ENCODE measurements around the gene G3BP1. TPM values are rescaled to one million over a fixed set of nuclear protein-coding genes. Genes with fewer than 3 reads are reported as not detected.
A peak's percentile ranks its signal among the peaks of the same experiment; 100 is the strongest.

G3BP1 gene
- total and polyA plus RNA-seq, 2 of the 13 experiments (the other 11 are each of a cell fraction or from before 2014, with no cell fraction given) = 36.7 to 320 TPM

DNA sequence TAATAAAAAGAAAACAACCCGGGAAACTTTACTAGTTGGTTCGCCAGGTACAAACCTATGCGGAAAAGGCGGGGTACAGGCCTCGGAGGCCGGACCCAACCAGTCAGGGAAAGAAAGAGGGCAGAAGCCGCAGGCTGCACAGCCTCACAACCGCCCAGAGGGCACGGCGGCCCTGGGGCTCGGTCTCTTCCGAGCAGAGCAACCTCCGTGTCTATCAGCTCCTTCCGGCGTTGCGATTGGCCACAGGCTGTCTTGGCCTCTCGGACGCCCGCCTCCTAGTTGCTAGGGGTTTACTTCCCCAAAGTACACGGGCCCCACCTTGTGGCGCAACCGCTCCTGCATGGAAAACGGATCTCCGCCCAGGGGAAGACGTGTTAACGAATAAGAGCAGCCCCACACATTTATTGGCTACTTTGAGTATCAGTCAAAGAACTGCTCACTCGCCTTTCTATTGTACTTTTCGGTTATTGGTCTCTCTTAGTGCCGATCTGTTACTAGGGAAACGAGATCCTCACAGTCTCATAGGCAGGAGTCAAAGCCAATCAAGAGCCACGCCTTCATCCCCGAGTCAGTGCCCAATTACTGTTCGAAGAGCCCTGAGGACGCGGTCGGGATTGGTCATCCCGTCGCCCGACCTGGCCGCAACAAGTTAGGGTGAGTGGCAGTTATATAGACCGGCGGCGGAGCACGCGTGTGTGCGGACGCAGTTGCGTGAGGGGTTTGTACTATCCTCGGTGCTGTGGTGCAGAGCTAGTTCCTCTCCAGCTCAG is at the start of gene G3BP1 (continued):
- TF ChIP-seq HNF4A (CRISPR knock-in tag; IDR thresholded peaks at IDR 0.05) (peak; percentile 34; the same call in 1 of the 2 replicates), CREB1 (IDR thresholded peaks at IDR 0.05) (peak; percentile 88), CREB1 (CRISPR knock-in tag; IDR thresholded peaks at IDR 0.05) (peak; percentile 96), ZNF75D (CRISPR knock-in tag; IDR thresholded peaks at IDR 0.05; ENCODE audit: borderline replicate concordance) (no peak), HOXA7 (CRISPR knock-in tag; IDR thresholded peaks at IDR 0.05) (no peak), HOXD1 (CRISPR knock-in tag; IDR thresholded peaks at IDR 0.05) (peak; percentile 77; the same call in 1 of the 2 replicates), CHCHD3 (CRISPR knock-in tag; IDR thresholded peaks at IDR 0.05) (peak; percentile 79; the same call in 1 of the 2 replicates), HNF4G (IDR thresholded peaks at IDR 0.05; ENCODE audit: borderline replicate concordance, low read depth, low read length) (no peak; the same call in 1 of the 2 replicates), HNF4G (CRISPR knock-in tag; IDR thresholded peaks at IDR 0.05; ENCODE audit: borderline replicate concordance, low read depth) (no peak), ATF7 (IDR thresholded peaks at IDR 0.05) (no peak), ATF7 (CRISPR knock-in tag; IDR thresholded peaks at IDR 0.05) (no peak), JDP2 (CRISPR knock-in tag; IDR thresholded peaks at IDR 0.05; ENCODE audit: borderline replicate concordance) (no peak), THYN1 (CRISPR knock-in tag; IDR thresholded peaks at IDR 0.05; ENCODE audit: borderline replicate concordance, low read depth) (no peak), LRRFIP1 (CRISPR knock-in tag; conservative IDR thresholded peaks at IDR 0.05) (no peak), STAT5B (CRISPR knock-in tag; IDR thresholded peaks at IDR 0.05) (no peak), JUNB (CRISPR knock-in tag; IDR thresholded peaks at IDR 0.05; ENCODE audit: borderline replicate concordance) (no peak), TFE3 (CRISPR knock-in tag; IDR thresholded peaks at IDR 0.05) (0 out of 2 replicates have a peak, but pooled peaks have one; percentile 55), KDM5A (IDR thresholded peaks at IDR 0.05; ENCODE audit: borderline replicate concordance, low read length) (no peak), MED1 (CRISPR knock-in tag; IDR thresholded peaks at IDR 0.05) (peak; percentile 59; the same call in 1 of the 2 replicates), MED8 (CRISPR knock-in tag; IDR thresholded peaks at IDR 0.05; ENCODE audit: insufficient replicate concordance) (no peak), RBM22 (optimal IDR thresholded peaks at IDR 0.05; ENCODE audit: low read length) (no peak)
- TF ChIP-seq, protein P1, sequence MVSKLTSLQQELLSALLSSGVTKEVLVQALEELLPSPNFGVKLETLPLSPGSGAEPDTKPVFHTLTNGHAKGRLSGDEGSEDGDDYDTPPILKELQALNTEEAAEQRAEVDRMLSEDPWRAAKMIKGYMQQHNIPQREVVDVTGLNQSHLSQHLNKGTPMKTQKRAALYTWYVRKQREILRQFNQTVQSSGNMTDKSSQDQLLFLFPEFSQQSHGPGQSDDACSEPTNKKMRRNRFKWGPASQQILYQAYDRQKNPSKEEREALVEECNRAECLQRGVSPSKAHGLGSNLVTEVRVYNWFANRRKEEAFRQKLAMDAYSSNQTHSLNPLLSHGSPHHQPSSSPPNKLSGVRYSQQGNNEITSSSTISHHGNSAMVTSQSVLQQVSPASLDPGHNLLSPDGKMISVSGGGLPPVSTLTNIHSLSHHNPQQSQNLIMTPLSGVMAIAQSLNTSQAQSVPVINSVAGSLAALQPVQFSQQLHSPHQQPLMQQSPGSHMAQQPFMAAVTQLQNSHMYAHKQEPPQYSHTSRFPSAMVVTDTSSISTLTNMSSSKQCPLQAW (CRISPR knock-in tag; IDR thresholded peaks at IDR 0.05) = no peak
- TF ChIP-seq, protein P2, sequence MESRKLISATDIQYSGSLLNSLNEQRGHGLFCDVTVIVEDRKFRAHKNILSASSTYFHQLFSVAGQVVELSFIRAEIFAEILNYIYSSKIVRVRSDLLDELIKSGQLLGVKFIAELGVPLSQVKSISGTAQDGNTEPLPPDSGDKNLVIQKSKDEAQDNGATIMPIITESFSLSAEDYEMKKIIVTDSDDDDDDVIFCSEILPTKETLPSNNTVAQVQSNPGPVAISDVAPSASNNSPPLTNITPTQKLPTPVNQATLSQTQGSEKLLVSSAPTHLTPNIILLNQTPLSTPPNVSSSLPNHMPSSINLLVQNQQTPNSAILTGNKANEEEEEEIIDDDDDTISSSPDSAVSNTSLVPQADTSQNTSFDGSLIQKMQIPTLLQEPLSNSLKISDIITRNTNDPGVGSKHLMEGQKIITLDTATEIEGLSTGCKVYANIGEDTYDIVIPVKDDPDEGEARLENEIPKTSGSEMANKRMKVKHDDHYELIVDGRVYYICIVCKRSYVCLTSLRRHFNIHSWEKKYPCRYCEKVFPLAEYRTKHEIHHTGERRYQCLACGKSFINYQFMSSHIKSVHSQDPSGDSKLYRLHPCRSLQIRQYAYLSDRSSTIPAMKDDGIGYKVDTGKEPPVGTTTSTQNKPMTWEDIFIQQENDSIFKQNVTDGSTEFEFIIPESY (CRISPR knock-in tag; IDR thresholded peaks at IDR 0.05) = no peak

Measured in HepG2 (cell line).